G401 (cell line): ENCODE results near the gene CRYZL1. TPM values are rescaled to one million over a fixed set of nuclear protein-coding genes. Genes with fewer than 3 reads are reported as not detected.

Experiments used
- DNase-seq: peaks from one replicate; pipeline ENCODE4 v3.0.0-alpha.2; 2015; ENCODE audit warnings: low spot score
- in situ Hi-C: cut with HindIII; loops from 2 replicates; pipeline ENCODE4 v1.10.0; 2016; ENCODE audit warnings: low sequenced_read_pairs, mixed read lengths
- total RNA-seq: library from RNA; depleted of rRNA; stranded (reverse); fragments of >200 nt; shearing (Covaris generic); gene quantifications from 2 replicates; pipeline ENCODE4 v1.2.3, GENCODE V29; 2014

Gene CRYZL1
- total RNA-seq, 1 experiment from 2014 or later = 13.1 TPM

GRCh38 chr21:33664135-33664534 is 22.6 kb upstream of the CRYZL1 start:
- DNase-seq = no peak
- in situ Hi-C loops = no loop called here

- DNase-seq = no peak
- in situ Hi-C loops = no loop called here
These were observed 21.7 kb upstream of the CRYZL1 start for GRCh38 chr21:33663241-33663640.

- no peak for DNase-seq
- in situ Hi-C loops = no loop called here
These were observed 20.5 kb upstream of the CRYZL1 start for GRCh38 chr21:33662046-33662445.

GRCh38 chr21:33661146-33661545 is 19.6 kb upstream of the CRYZL1 start:
- in situ Hi-C loops = no loop called here
- no peak for DNase-seq

- in situ Hi-C loops = no loop called here
- no peak for DNase-seq
These were observed 18.9 kb upstream of the CRYZL1 start for GRCh38 chr21:33660406-33660805.

GRCh38 chr21:33659568-33659949 is 18.0 kb upstream of the CRYZL1 start:
- no peak for DNase-seq
- in situ Hi-C loops = no loop called here

- no peak for DNase-seq
- in situ Hi-C loops = no loop called here
These were observed 17.5 kb upstream of the CRYZL1 start for GRCh38 chr21:33658919-33659567.

GRCh38 chr21:33657124-33657820 is 15.7 kb upstream of the CRYZL1 start:
- in situ Hi-C loops = no loop called here
- DNase-seq = no peak

- no peak for DNase-seq
- in situ Hi-C loops = no loop called here
These were observed 14.2 kb upstream of the CRYZL1 start for GRCh38 chr21:33655588-33656221.

GRCh38 chr21:33654412-33654811 is 12.9 kb upstream of the CRYZL1 start:
- no peak for DNase-seq
- in situ Hi-C loops = no loop called here

- in situ Hi-C loops = no loop called here
- DNase-seq = no peak
These were observed 10.6 kb upstream of the CRYZL1 start for GRCh38 chr21:33651965-33652680.

GRCh38 chr21:33650929-33651509 is 9.5 kb upstream of the CRYZL1 start:
- in situ Hi-C loops = no loop called here
- no peak for DNase-seq

- in situ Hi-C loops = no loop called here
- DNase-seq = no peak
These were observed 8.7 kb upstream of the CRYZL1 start for GRCh38 chr21:33650230-33650629.

- no peak for DNase-seq
- in situ Hi-C loops = no loop called here
These were observed 7.0 kb upstream of the CRYZL1 start for GRCh38 chr21:33648555-33648954.

GRCh38 chr21:33647587-33647986 is 6.0 kb upstream of the CRYZL1 start:
- in situ Hi-C loops = no loop called here
- DNase-seq = no peak

GRCh38 chr21:33645730-33646129 is 4.2 kb upstream of the CRYZL1 start:
- in situ Hi-C loops = no loop called here
- no peak for DNase-seq

- no peak for DNase-seq
- in situ Hi-C loops = no loop called here
These were observed 3.0 kb upstream of the CRYZL1 start for GRCh38 chr21:33644383-33645074.

- DNase-seq = no peak
- in situ Hi-C loops = no loop called here
These were observed 2.2 kb upstream of the CRYZL1 start for GRCh38 chr21:33643658-33644311.
